ENCODE data around the gene FAM200B.

DNA sequence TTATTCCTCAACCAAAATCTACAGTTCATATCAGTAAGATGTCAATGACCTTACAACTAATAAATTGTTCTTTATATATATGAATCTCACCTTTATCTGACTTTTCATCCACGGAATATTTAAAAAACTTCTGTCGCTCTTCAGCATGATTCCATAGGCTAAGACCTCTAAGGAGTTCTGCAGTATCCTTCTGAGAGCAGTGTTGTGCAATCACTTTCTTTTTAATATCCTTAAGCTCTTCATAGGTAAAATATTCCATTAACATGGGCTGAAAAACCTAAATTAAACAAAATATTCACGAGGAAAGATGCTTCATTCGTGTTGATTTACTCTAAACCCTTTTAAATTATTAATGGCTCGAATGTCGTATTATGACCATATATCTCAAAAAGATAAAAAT, 43.2 kb upstream of the FAM200B start:
- TF ChIP-seq, protein P1, sequence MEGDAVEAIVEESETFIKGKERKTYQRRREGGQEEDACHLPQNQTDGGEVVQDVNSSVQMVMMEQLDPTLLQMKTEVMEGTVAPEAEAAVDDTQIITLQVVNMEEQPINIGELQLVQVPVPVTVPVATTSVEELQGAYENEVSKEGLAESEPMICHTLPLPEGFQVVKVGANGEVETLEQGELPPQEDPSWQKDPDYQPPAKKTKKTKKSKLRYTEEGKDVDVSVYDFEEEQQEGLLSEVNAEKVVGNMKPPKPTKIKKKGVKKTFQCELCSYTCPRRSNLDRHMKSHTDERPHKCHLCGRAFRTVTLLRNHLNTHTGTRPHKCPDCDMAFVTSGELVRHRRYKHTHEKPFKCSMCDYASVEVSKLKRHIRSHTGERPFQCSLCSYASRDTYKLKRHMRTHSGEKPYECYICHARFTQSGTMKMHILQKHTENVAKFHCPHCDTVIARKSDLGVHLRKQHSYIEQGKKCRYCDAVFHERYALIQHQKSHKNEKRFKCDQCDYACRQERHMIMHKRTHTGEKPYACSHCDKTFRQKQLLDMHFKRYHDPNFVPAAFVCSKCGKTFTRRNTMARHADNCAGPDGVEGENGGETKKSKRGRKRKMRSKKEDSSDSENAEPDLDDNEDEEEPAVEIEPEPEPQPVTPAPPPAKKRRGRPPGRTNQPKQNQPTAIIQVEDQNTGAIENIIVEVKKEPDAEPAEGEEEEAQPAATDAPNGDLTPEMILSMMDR (IDR thresholded peaks at IDR 0.05; ENCODE audit: low read depth, low read length) = no peak
- no peak for TF ChIP-seq POLR2A (IDR thresholded peaks at IDR 0.05; ENCODE audit: extremely low read depth, insufficient read length)
- TF ChIP-seq, protein P2, sequence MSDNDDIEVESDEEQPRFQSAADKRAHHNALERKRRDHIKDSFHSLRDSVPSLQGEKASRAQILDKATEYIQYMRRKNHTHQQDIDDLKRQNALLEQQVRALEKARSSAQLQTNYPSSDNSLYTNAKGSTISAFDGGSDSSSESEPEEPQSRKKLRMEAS (IDR thresholded peaks at IDR 0.05; ENCODE audit: low read depth, low read length) = no peak
- no peak for TF ChIP-seq MYC (IDR thresholded peaks at IDR 0.05; ENCODE audit: low read depth, low read length)

Measured in NB4 (cell line).